ENCODE measurements around the gene FERMT3. TPM values are rescaled to one million over a fixed set of nuclear protein-coding genes. Genes with fewer than 3 reads are reported as not detected.

The FERMT3 gene
- polyA plus RNA-seq, 4 donors, result 11.4 to 32.2 (median 23.5) TPM

GRCh38 chr11:64226507-64227051 lies 20.1 kb downstream of the FERMT3 start:
- no peak for FAIRE-seq

GRCh38 chr11:64227405-64227956 lies 21.0 kb downstream of the FERMT3 start:
- no peak for DNase-seq
- no peaks in the 10 kb centered on the region for H3K9me3 ChIP-seq (ENCODE audit: control insufficient read depth in 2 of 2, insufficient read depth in 1 of 2, low read depth in 1 of 2, low read length in 1 of 2)
- WGBS, 3 donors, result 79 to 84% (median 82%) methylated on average over 3 of the region's 3 CpGs
- peaks cover 0 to 28% (median 0%) of the 10 kb centered on the region in 3 donors for H3K36me3 ChIP-seq (ENCODE audit: control insufficient read depth in 3 of 3, insufficient read depth in 2 of 3, low read depth in 1 of 3, low read length in 3 of 3)
- FAIRE-seq, result no peak
- H3K4me3 ChIP-seq (ENCODE audit: low read depth in 1 of 3, low read length in 3 of 3), result peak overlapping the region in 2 of 3 donors; percentile 73 to 83
- no peaks in the 10 kb centered on the region for H3K27me3 ChIP-seq (ENCODE audit: control insufficient read depth in 3 of 3, insufficient read depth in 3 of 3, low read length in 3 of 3)
- peak overlapping the region in 1 of 3 donors; percentile 82 for H3K27ac ChIP-seq (ENCODE audit: low read depth in 1 of 3, low read length in 2 of 3)
- peaks cover 0 to 42% (median 3%) of the 10 kb centered on the region in 3 donors for H3K4me1 ChIP-seq (ENCODE audit: control insufficient read depth in 3 of 3, insufficient read depth in 2 of 3, low read depth in 1 of 3, low read length in 2 of 3)

More at GRCh38 chr11:64226507-64227051, 20.1 kb downstream of the FERMT3 start:
- Histone ChIP-seq H3K9me3 (ENCODE audit: control insufficient read depth in 2 of 2, insufficient read depth in 1 of 2, low read depth in 1 of 2, low read length in 1 of 2) (no peaks in the 10 kb centered on the region), H3K36me3 (ENCODE audit: control insufficient read depth in 3 of 3, insufficient read depth in 2 of 3, low read depth in 1 of 3, low read length in 3 of 3) (peaks cover 0 to 24% (median 0%) of the 10 kb centered on the region in 3 donors), H3K27me3 (ENCODE audit: control insufficient read depth in 3 of 3, insufficient read depth in 3 of 3, low read length in 3 of 3) (no peaks in the 10 kb centered on the region), H3K4me3 (ENCODE audit: low read depth in 1 of 3, low read length in 3 of 3) (peak overlapping the region; percentile 59 to 83 (median 73)), H3K4me1 (ENCODE audit: control insufficient read depth in 3 of 3, insufficient read depth in 2 of 3, low read depth in 1 of 3, low read length in 2 of 3) (peaks cover 0 to 36% (median 3%) of the 10 kb centered on the region in 3 donors), H3K27ac (ENCODE audit: low read depth in 1 of 3, low read length in 2 of 3) (peak overlapping the region; percentile 67 to 89 (median 82))
- WGBS, 3 donors, result 1 to 7% (median 4%) methylated on average over 24 to 26 of the region's 26 CpGs
- peak; percentile 73 to 74 for DNase-seq

- Histone ChIP-seq H3K27me3 (ENCODE audit: control insufficient read depth in 3 of 3, insufficient read depth in 3 of 3, low read length in 3 of 3) (no peaks in the 10 kb centered on the region), H3K4me1 (ENCODE audit: control insufficient read depth in 3 of 3, insufficient read depth in 2 of 3, low read depth in 1 of 3, low read length in 2 of 3) (peaks cover 0 to 50% (median 3%) of the 10 kb centered on the region in 3 donors), H3K27ac (ENCODE audit: low read depth in 1 of 3, low read length in 2 of 3) (peak overlapping the region; percentile 58 to 97 (median 86)), H3K36me3 (ENCODE audit: control insufficient read depth in 3 of 3, insufficient read depth in 2 of 3, low read depth in 1 of 3, low read length in 3 of 3) (peaks cover 0 to 15% (median 0%) of the 10 kb centered on the region in 3 donors), H3K9me3 (ENCODE audit: control insufficient read depth in 2 of 2, insufficient read depth in 1 of 2, low read depth in 1 of 2, low read length in 1 of 2) (no peaks in the 10 kb centered on the region), H3K4me3 (ENCODE audit: low read depth in 1 of 3, low read length in 3 of 3) (peak overlapping the region in 1 of 3 donors; percentile 81)
- peak in 1 of 2 donors; percentile 55 for DNase-seq
- WGBS, 3 donors, result 83 to 87% (median 84%) methylated on average over 12 of the region's 12 CpGs
- no peak for FAIRE-seq
Measured at GRCh38 chr11:64229090-64229743, 22.7 kb downstream of the FERMT3 start.

GRCh38 chr11:64229744-64230170 lies 23.2 kb downstream of the FERMT3 start:
- H3K36me3 ChIP-seq (ENCODE audit: control insufficient read depth in 3 of 3, insufficient read depth in 2 of 3, low read depth in 1 of 3, low read length in 3 of 3), result peaks cover 0 to 10% (median 0%) of the 10 kb centered on the region in 3 donors
- peak overlapping the region; percentile 51 to 81 (median 73) for H3K4me3 ChIP-seq (ENCODE audit: low read depth in 1 of 3, low read length in 3 of 3)
- no peaks in the 10 kb centered on the region for H3K9me3 ChIP-seq (ENCODE audit: control insufficient read depth in 2 of 2, insufficient read depth in 1 of 2, low read depth in 1 of 2, low read length in 1 of 2)
- FAIRE-seq (no peak), DNase-seq (peak in 1 of 2 donors; percentile 57)
- WGBS, 3 donors, result 25 to 33% (median 29%) methylated on average over 13 of the region's 13 CpGs
- peak overlapping the region; percentile 58 to 97 (median 86) for H3K27ac ChIP-seq (ENCODE audit: low read depth in 1 of 3, low read length in 2 of 3)
- H3K4me1 ChIP-seq (ENCODE audit: control insufficient read depth in 3 of 3, insufficient read depth in 2 of 3, low read depth in 1 of 3, low read length in 2 of 3), result peaks cover 0 to 50% (median 3%) of the 10 kb centered on the region in 3 donors
- H3K27me3 ChIP-seq (ENCODE audit: control insufficient read depth in 3 of 3, insufficient read depth in 3 of 3, low read length in 3 of 3), result no peaks in the 10 kb centered on the region

GRCh38 chr11:64230171-64230984 lies 23.9 kb downstream of the FERMT3 start, which contains the start of gene DNAJC4:
TSS of gene DNAJC4 (plus strand) at chr11:64230548. CDS start at chr11:64230855, 307 bp downstream.
- FAIRE-seq, result no peak

GRCh38 chr11:64230985-64231365 lies 24.5 kb downstream of the FERMT3 start:
- DNase-seq (no peak), FAIRE-seq (no peak)
- Histone ChIP-seq H3K36me3 (ENCODE audit: control insufficient read depth in 3 of 3, insufficient read depth in 2 of 3, low read depth in 1 of 3, low read length in 3 of 3) (peaks cover 0 to 17% (median 0%) of the 10 kb centered on the region in 3 donors), H3K27ac (ENCODE audit: low read depth in 1 of 3, low read length in 2 of 3) (peak overlapping the region; percentile 83 to 97 (median 86)), H3K4me1 (ENCODE audit: control insufficient read depth in 3 of 3, insufficient read depth in 2 of 3, low read depth in 1 of 3, low read length in 2 of 3) (peaks cover 0 to 53% (median 2%) of the 10 kb centered on the region in 3 donors), H3K27me3 (ENCODE audit: control insufficient read depth in 3 of 3, insufficient read depth in 3 of 3, low read length in 3 of 3) (no peaks in the 10 kb centered on the region), H3K9me3 (ENCODE audit: control insufficient read depth in 2 of 2, insufficient read depth in 1 of 2, low read depth in 1 of 2, low read length in 1 of 2) (no peaks in the 10 kb centered on the region), H3K4me3 (ENCODE audit: low read depth in 1 of 3, low read length in 3 of 3) (peak overlapping the region; percentile 73 to 81 (median 78))
- 5 to 7% (median 6%) methylated on average over 8 of the region's 8 CpGs for WGBS, 3 donors

More at GRCh38 chr11:64230171-64230984, 23.9 kb downstream of the FERMT3 start, which contains the start of gene DNAJC4:
- Histone ChIP-seq H3K9me3 (ENCODE audit: control insufficient read depth in 2 of 2, insufficient read depth in 1 of 2, low read depth in 1 of 2, low read length in 1 of 2) (no peaks in the 10 kb centered on the region), H3K36me3 (ENCODE audit: control insufficient read depth in 3 of 3, insufficient read depth in 2 of 3, low read depth in 1 of 3, low read length in 3 of 3) (peaks cover 0 to 12% (median 0%) of the 10 kb centered on the region in 3 donors), H3K27me3 (ENCODE audit: control insufficient read depth in 3 of 3, insufficient read depth in 3 of 3, low read length in 3 of 3) (no peaks in the 10 kb centered on the region), H3K4me1 (ENCODE audit: control insufficient read depth in 3 of 3, insufficient read depth in 2 of 3, low read depth in 1 of 3, low read length in 2 of 3) (peaks cover 0 to 50% (median 2%) of the 10 kb centered on the region in 3 donors), H3K4me3 (ENCODE audit: low read depth in 1 of 3, low read length in 3 of 3) (peak within 1 kb of the TSS; percentile 73 to 81 (median 78)), H3K27ac (ENCODE audit: low read depth in 1 of 3, low read length in 2 of 3) (peak within 1 kb of the TSS; percentile 83 to 97 (median 86))
- peak; percentile 96 for DNase-seq
- WGBS, 3 donors, result 0% methylated on average over 48 to 62 of the region's 62 CpGs

GRCh38 chr11:64231546-64231945 lies 25.0 kb downstream of the FERMT3 start:
- Histone ChIP-seq H3K4me1 (ENCODE audit: control insufficient read depth in 3 of 3, insufficient read depth in 2 of 3, low read depth in 1 of 3, low read length in 2 of 3) (peaks cover 0 to 55% (median 2%) of the 10 kb centered on the region in 3 donors), H3K27ac (ENCODE audit: low read depth in 1 of 3, low read length in 2 of 3) (no peak overlapping the region), H3K27me3 (ENCODE audit: control insufficient read depth in 3 of 3, insufficient read depth in 3 of 3, low read length in 3 of 3) (no peaks in the 10 kb centered on the region), H3K36me3 (ENCODE audit: control insufficient read depth in 3 of 3, insufficient read depth in 2 of 3, low read depth in 1 of 3, low read length in 3 of 3) (peaks cover 0 to 21% (median 0%) of the 10 kb centered on the region in 3 donors), H3K9me3 (ENCODE audit: control insufficient read depth in 2 of 2, insufficient read depth in 1 of 2, low read depth in 1 of 2, low read length in 1 of 2) (no peaks in the 10 kb centered on the region), H3K4me3 (ENCODE audit: low read depth in 1 of 3, low read length in 3 of 3) (no peak overlapping the region)
- 60 to 86% (median 74%) methylated on average over 7 of the region's 7 CpGs for WGBS, 3 donors
- FAIRE-seq (no peak), DNase-seq (no peak)
